Measurements from ENCODE around the gene IRGQ. TPM values are rescaled to one million over a fixed set of nuclear protein-coding genes. Genes with fewer than 3 reads are reported as not detected.

The IRGQ gene
- polyA plus RNA-seq, 1 experiment = 5.4 TPM

DNA sequence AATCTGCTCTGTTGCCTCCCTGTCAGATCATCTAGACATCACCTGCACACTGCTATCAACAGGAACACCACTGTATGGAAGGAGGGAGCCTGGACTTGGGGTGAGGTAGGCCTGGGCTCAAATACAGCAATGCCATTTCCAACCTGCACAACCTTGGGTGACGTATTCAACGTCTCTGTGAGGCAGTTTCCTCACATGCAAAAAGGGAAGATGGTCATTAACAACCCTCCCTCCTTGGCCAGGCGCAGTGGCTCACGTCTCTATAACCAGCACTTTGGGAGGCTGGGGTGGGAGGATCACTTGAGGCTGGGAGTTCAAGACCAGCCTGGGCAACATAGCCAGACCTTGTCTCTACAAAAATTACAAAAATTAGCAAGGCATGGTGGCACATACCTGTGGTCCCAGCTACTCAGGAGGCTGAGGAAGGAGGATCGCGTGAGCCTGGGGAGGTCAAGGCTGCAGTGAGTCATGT is 33.7 kb downstream of the IRGQ start:
- TF ChIP-seq, protein P1, sequence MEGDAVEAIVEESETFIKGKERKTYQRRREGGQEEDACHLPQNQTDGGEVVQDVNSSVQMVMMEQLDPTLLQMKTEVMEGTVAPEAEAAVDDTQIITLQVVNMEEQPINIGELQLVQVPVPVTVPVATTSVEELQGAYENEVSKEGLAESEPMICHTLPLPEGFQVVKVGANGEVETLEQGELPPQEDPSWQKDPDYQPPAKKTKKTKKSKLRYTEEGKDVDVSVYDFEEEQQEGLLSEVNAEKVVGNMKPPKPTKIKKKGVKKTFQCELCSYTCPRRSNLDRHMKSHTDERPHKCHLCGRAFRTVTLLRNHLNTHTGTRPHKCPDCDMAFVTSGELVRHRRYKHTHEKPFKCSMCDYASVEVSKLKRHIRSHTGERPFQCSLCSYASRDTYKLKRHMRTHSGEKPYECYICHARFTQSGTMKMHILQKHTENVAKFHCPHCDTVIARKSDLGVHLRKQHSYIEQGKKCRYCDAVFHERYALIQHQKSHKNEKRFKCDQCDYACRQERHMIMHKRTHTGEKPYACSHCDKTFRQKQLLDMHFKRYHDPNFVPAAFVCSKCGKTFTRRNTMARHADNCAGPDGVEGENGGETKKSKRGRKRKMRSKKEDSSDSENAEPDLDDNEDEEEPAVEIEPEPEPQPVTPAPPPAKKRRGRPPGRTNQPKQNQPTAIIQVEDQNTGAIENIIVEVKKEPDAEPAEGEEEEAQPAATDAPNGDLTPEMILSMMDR (IDR thresholded peaks at IDR 0.05; ENCODE audit: insufficient read depth, low read depth, low read length) = no peak
- peaks cover 2% of the 10 kb centered on the region for H3K36me3 ChIP-seq (ENCODE audit: control insufficient read depth, insufficient read depth, low read length)
- DNase-seq (ENCODE audit: low read depth) = no peak
- POLR2A ChIA-PET = no interaction called here
- H3K4me3 ChIP-seq (ENCODE audit: low read depth, low read length) = no peak overlapping the region
- no peaks in the 10 kb centered on the region for H3K27me3 ChIP-seq (ENCODE audit: control insufficient read depth, insufficient read depth, low read length)
- CTCF ChIA-PET = interaction anchor here (1.3 kb wide), 1 partner anchor 7 kb away, joined by 3 read pairs; no protein-coding TSS in a partner anchor

DNA sequence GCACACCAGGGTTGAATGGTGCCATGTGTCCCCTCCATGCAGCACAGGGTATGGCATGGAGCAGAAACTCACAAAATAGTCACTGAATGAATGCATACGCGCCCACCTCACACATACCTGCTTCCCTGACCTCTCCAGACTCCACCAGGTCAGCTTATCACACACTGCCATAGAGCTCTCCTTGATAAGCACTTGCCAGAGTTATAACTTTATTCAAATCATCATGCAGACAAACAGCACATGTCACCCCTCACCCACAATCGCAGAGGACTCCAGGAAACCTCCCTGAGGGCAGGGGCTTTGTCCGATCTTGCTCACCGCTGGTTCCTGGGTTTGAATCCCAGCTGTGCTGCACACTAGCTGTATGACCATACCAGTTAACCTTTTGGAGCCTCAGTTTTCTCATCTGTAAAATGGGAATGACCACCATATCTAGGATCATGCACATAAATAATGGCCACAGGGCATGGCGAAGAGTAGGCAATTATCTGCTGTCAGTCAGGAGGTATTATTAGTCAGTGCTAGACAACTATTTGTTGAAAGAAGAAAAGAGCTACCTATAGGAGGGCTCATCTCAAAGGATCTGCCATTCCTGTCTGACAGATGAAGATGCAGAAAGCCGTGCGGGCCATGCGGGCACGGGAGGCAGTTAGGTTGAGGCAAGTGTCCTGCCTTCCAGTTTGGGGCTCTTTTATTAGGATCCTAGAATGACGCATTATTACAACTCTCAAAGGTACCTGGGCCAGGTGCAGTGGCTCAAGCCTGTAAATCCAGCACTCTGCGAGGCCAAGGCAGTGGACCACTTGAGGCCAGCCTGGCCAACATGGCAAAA is 34.6 kb downstream of the IRGQ start:
- no peaks in the 10 kb centered on the region for H3K27me3 ChIP-seq (ENCODE audit: control insufficient read depth, insufficient read depth, low read length)
- ChIA-PET POLR2A (no interaction called here), CTCF (interaction anchor here (0.6 kb wide), 1 partner anchor 25 kb away, joined by 3 read pairs; no protein-coding TSS in a partner anchor)
- DNase-seq (ENCODE audit: low read depth) = no peak
- H3K36me3 ChIP-seq (ENCODE audit: control insufficient read depth, insufficient read depth, low read length) = peaks cover 2% of the 10 kb centered on the region
- H3K4me3 ChIP-seq (ENCODE audit: low read depth, low read length) = no peak overlapping the region
- TF ChIP-seq, protein P1 (IDR thresholded peaks at IDR 0.05; ENCODE audit: insufficient read depth, low read depth, low read length) = no peak

DNA sequence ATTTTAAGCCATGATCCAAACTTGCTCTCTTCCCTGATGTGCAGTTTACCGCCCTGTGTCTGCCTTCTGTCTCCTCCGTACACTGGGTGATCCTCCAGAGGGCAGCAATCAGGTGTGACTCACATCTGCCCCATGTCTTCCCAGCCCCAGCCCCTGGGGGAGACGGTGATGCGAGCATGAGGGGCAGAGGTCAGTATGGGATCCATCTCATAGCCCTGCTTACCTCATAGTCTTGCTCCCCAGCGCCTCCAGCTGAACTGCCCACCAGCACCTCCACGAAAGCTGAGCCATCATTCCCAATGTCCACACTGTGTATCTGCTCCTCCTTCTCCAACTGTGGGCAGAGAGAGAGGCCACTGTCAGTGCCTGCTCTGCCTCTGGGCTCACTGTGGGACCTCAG is 35.2 kb downstream of the IRGQ start:
- DNase-seq (ENCODE audit: low read depth) = no peak
- Histone ChIP-seq H3K4me3 (ENCODE audit: low read depth, low read length) (no peak overlapping the region), H3K27me3 (ENCODE audit: control insufficient read depth, insufficient read depth, low read length) (no peaks in the 10 kb centered on the region), H3K36me3 (ENCODE audit: control insufficient read depth, insufficient read depth, low read length) (peaks cover 5% of the 10 kb centered on the region)
- TF ChIP-seq, protein P1 (IDR thresholded peaks at IDR 0.05; ENCODE audit: insufficient read depth, low read depth, low read length) = no peak
- CTCF ChIA-PET = interaction anchor here (1.5 kb wide), 1 partner anchor 25 kb away, joined by 6 read pairs; no protein-coding TSS in a partner anchor
- POLR2A ChIA-PET = no interaction called here

DNA sequence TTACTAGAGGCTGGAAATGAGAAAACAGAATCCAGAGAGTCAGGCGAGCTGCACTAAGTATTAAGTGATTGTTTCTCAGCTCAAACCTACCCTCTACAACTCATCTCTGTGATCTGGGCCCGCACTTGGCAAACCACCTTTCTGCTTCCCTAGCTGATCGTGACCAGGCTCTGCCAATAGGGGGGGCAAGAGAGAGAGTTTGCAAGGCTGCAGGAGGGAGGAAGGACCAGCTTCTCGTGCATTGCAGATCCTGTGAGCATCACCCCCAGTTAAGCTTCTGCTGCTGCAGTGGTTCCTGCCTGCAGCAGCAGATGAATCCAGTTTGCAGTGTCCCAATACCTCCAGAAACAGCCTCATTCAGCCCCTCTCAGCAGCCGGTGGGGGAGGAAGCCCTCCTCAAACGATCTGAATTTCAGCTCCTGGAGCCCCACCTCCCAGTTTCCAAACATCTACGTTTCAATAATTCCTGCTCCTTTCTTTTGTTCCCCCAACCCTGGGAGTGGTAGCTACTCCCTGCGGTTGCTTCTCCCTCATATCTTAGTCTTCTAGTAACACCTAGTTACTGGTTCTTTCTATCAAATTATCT is 40.7 kb downstream of the IRGQ start:
- TF ChIP-seq, protein P1 (IDR thresholded peaks at IDR 0.05; ENCODE audit: insufficient read depth, low read depth, low read length) = peak; percentile 92
- Histone ChIP-seq H3K27me3 (ENCODE audit: control insufficient read depth, insufficient read depth, low read length) (no peaks in the 10 kb centered on the region), H3K36me3 (ENCODE audit: control insufficient read depth, insufficient read depth, low read length) (peaks cover 20% of the 10 kb centered on the region), H3K4me3 (ENCODE audit: low read depth, low read length) (no peak overlapping the region)
- no peak for DNase-seq (ENCODE audit: low read depth)
- ChIA-PET CTCF (interaction anchor here (0.5 to 6.3 kb wide), 20 partner anchors 8 to 1547 kb away, joined by 3 to 39 read pairs (median 4); partner anchors contain the start of genes IRGQ, PINLYP, XRCC1 and ZNF576), POLR2A (no interaction called here)

DNA sequence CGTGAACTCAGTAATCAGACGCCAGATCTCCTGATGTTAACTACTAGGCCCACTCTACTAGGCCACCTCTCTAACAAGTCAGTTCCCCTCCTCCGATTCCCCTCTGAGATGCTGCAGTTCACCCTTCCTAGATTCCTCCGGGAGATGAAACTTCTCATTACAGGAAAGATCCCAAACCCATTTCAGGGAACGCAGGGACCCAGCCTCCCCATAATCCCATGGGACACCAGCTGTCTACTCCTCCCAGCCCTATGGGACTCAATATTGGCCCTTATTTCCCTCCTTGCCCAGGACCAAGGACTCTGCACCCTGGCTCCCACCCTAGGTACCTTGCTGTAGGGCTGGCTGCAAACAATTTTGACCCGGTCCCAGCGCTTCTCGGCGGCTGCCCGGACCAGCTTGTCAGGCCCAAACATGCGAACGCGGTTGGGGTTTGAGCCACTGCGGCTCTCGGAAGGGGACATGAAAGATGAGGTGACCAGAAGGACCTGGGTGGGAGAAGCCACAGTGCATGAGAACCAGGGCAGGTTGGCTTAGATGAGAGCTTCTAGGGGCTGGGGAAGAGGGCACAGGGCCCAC is 41.5 kb downstream of the IRGQ start:
- Histone ChIP-seq H3K4me3 (ENCODE audit: low read depth, low read length) (no peak overlapping the region), H3K27me3 (ENCODE audit: control insufficient read depth, insufficient read depth, low read length) (no peaks in the 10 kb centered on the region), H3K36me3 (ENCODE audit: control insufficient read depth, insufficient read depth, low read length) (peaks cover 20% of the 10 kb centered on the region)
- CTCF ChIA-PET = interaction anchor here (1.1 to 6.3 kb wide), 14 partner anchors 9 to 256 kb away, joined by 3 to 39 read pairs (median 5); partner anchors contain the start of genes IRGQ, PINLYP, XRCC1 and ZNF576
- POLR2A ChIA-PET = no interaction called here
- DNase-seq (ENCODE audit: low read depth) = no peak
- TF ChIP-seq, protein P1 (IDR thresholded peaks at IDR 0.05; ENCODE audit: insufficient read depth, low read depth, low read length) = 0 out of 2 replicates have a peak, but pooled peaks have one; percentile 2
